Prostate gland (tissue), 2 donors: ENCODE results near the gene MAMLD1. TPM values are rescaled to one million over a fixed set of nuclear protein-coding genes. Genes with fewer than 3 reads are reported as not detected.

Experiments
- DNase-seq: peaks from one replicate; pipeline ENCODE4 v3.0.0-alpha.2; 2019; ENCODE audit warnings: low spot score
- H3K27ac ChIP-seq, 2 donors: fragments of 200-600 bp; sonication (generic); 2 replicates each; pipeline ENCODE4 v1.5.1; 2017 to 2019
- H3K27me3 ChIP-seq: fragments of 200-600 bp; sonication (generic); replicated peaks from 2 replicates; pipeline ENCODE4 v1.5.1; 2019; ENCODE audit not compliant: insufficient read depth
- H3K36me3 ChIP-seq, 2 donors: fragments of 200-600 bp; sonication (generic); 1 replicate in 1 of 2; 2 replicates in 1 of 2; pipeline versions ENCODE4 v1.5.1 to v1.8.1; 2017 to 2019
- H3K4me1 ChIP-seq: fragments of 200-600 bp; sonication (generic); replicated peaks from 2 replicates; pipeline ENCODE4 v1.5.1; 2019
- H3K4me3 ChIP-seq, 2 donors: fragments of 200-600 bp; sonication (generic); 2 replicates each; pipeline ENCODE4 v1.5.1; 2017 to 2019
- H3K9me3 ChIP-seq: fragments of 200-600 bp; sonication (generic); 2 replicates; pipeline ENCODE4 v1.5.1; 2017
- POLR2A ChIP-seq: fragments of 450-650 bp; IDR thresholded peaks from one replicate; pipeline ENCODE4 v1.6.1; 2016; ENCODE audit warnings: antibody characterized with exemption, mild to moderate bottlenecking
- POLR2AphosphoS5 ChIP-seq: sonication (generic); formaldehyde crosslinking; IDR thresholded peaks from one replicate; pipeline ENCODE4 v1.6.1; 2017; ENCODE audit warnings: antibody characterized with exemption
- WGBS: methylation state at CpG from one replicate; pipeline ENCODE4 v1.1.5; 2018; 5-methylcytosine and 5-hydroxymethylcytosine counted together
- intact Hi-C: fragments of 100-400 bp; cut with DNase I; formaldehyde crosslinking; loops from one replicate; pipeline ENCODE4 v1.14.2; 2022
- total RNA-seq, 2 donors: library from RNA; depleted of rRNA; stranded (reverse); fragments of >200 nt; gene quantifications; one replicate each; pipeline ENCODE4 v1.1.0, GENCODE V29; 2016
- TF ChIP-seq, protein P1 (sequence below), 4 experiments: fragments of 200-600 bp in 2 of 4; fragments of 450-650 bp in 2 of 4; sonication (generic) in 2 of 4; IDR thresholded peaks; 1 replicate in 3 of 4; 2 replicates in 1 of 4; pipeline ENCODE4 v1.5.1; 2016 to 2019; ENCODE audit warnings: antibody characterized with exemption in 4 of 4, mild to moderate bottlenecking in 2 of 4, moderate library complexity in 2 of 4

MAMLD1 gene
- total RNA-seq, 2 donors from 2014 or later, result 2.2 to 51.7 TPM

DNA sequence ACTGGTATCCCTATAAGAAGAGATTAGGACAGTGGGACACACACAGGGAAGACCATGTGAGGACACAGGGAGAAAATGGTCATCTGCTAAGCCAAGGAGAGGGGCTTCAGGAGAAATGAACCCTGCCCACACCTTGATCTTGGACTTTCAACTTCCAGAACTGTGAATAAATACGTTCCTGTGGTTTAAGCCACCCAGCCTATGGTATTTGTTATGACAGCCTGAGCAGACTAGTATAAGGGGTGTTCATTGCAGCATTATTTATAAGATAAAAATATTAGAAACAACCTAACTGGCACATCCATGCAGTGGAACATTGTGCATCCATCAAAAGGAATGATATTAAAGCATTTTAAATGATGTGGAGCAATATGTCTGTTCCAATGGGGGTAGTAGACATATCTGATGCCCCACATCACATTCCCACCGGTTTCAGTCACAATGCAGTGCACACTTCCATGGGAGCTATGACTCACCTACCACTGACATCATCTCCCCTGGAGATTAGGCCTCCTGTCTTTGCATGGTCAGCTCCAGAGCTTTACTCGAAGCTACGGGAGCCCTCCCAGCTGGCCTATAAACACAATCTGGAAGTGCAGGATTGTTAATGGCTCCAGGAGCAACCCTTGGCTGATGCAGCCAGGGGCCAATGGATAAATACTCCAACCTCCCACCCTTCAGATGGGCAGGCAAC lies 38.9 kb upstream of the MAMLD1 start:
- H3K4me1 ChIP-seq, result no peaks in the 10 kb centered on the region
- DNase-seq, result no peak
- intact Hi-C loops, result no loop called here
- no peak for TF ChIP-seq POLR2A
- H3K27ac ChIP-seq, result no peak overlapping the region
- 80% methylated on average over 2 of the region's 4 CpGs for WGBS
- H3K9me3 ChIP-seq, result no peaks in the 10 kb centered on the region
- no peak overlapping the region for H3K4me3 ChIP-seq
- no peaks in the 10 kb centered on the region for H3K27me3 ChIP-seq
- H3K36me3 ChIP-seq, result no peaks in the 10 kb centered on the region

DNA sequence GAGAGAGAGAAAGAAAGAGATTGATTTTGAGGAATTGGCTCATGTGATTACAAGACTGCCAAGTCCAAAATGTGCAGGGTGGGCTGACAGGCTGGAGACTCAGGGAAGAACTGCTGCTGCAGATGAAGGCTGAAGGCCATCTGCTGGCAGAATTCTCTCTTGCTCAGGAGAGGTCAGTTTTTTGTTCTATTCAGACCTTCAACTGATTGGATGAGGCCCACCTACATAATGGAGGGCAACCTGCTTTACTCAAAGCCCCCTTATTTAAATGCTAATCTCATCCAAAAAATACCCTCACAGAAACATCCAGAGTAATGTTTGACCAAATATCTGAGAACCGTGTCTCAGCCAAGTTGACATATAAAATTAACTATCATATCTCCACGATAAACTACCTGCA lies 38.2 kb upstream of the MAMLD1 start:
- Histone ChIP-seq H3K4me3 (no peak overlapping the region), H3K9me3 (no peaks in the 10 kb centered on the region), H3K4me1 (no peaks in the 10 kb centered on the region), H3K36me3 (no peaks in the 10 kb centered on the region), H3K27ac (no peak overlapping the region), H3K27me3 (no peaks in the 10 kb centered on the region)
- TF ChIP-seq POLR2A (no peak), POLR2AphosphoS5 (no peak)
- TF ChIP-seq, protein P1, sequence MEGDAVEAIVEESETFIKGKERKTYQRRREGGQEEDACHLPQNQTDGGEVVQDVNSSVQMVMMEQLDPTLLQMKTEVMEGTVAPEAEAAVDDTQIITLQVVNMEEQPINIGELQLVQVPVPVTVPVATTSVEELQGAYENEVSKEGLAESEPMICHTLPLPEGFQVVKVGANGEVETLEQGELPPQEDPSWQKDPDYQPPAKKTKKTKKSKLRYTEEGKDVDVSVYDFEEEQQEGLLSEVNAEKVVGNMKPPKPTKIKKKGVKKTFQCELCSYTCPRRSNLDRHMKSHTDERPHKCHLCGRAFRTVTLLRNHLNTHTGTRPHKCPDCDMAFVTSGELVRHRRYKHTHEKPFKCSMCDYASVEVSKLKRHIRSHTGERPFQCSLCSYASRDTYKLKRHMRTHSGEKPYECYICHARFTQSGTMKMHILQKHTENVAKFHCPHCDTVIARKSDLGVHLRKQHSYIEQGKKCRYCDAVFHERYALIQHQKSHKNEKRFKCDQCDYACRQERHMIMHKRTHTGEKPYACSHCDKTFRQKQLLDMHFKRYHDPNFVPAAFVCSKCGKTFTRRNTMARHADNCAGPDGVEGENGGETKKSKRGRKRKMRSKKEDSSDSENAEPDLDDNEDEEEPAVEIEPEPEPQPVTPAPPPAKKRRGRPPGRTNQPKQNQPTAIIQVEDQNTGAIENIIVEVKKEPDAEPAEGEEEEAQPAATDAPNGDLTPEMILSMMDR (IDR thresholded peaks at IDR 0.05), result no peak
- no peak for DNase-seq
- 79% methylated on average over 2 of the region's 2 CpGs for WGBS
- intact Hi-C loops, result no loop called here

- no peaks in the 10 kb centered on the region for H3K27me3 ChIP-seq
- H3K9me3 ChIP-seq, result no peaks in the 10 kb centered on the region
- no peak overlapping the region for H3K4me3 ChIP-seq
- intact Hi-C loops, result no loop called here
- WGBS, result 39% methylated on average over 5 of the region's 7 CpGs
- H3K36me3 ChIP-seq, result no peaks in the 10 kb centered on the region
- no peak overlapping the region for H3K27ac ChIP-seq
- DNase-seq, result no peak
- TF ChIP-seq, protein P1 (IDR thresholded peaks at IDR 0.05), result no peak
- TF ChIP-seq POLR2AphosphoS5, result no peak
- TF ChIP-seq POLR2A, result no peak
- no peaks in the 10 kb centered on the region for H3K4me1 ChIP-seq
Measured at GRCh38 chrX:150326541-150327247, 36.4 kb upstream of the MAMLD1 start.

DNA sequence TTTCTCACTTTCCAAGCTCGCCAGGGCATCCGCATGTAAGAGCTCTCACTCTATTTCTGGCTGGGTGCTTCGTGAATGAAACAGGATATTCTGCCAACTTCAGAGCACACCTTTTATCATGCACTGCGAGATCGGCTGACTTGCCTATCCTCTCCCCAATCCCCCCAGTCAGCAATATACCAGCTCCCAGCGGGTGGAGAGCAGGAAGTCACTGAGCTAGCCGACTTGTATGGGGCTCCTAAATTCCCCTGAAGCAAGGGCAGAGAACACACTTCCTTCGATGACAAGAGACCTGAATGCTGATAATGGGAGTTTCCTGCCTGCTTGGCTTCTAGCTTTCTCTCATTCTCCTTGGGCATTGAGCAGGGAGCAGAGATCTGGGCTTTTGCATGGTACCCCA lies 33.8 kb upstream of the MAMLD1 start:
- Histone ChIP-seq H3K27me3 (no peaks in the 10 kb centered on the region), H3K4me3 (no peak overlapping the region), H3K36me3 (no peaks in the 10 kb centered on the region), H3K9me3 (no peaks in the 10 kb centered on the region), H3K4me1 (no peaks in the 10 kb centered on the region), H3K27ac (no peak overlapping the region)
- TF ChIP-seq POLR2AphosphoS5, result no peak
- no peak for TF ChIP-seq POLR2A
- TF ChIP-seq, protein P1 (IDR thresholded peaks at IDR 0.05), result no peak
- DNase-seq, result no peak
- intact Hi-C loops, result no loop called here
- 36% methylated on average over 8 of the region's 8 CpGs for WGBS

DNA sequence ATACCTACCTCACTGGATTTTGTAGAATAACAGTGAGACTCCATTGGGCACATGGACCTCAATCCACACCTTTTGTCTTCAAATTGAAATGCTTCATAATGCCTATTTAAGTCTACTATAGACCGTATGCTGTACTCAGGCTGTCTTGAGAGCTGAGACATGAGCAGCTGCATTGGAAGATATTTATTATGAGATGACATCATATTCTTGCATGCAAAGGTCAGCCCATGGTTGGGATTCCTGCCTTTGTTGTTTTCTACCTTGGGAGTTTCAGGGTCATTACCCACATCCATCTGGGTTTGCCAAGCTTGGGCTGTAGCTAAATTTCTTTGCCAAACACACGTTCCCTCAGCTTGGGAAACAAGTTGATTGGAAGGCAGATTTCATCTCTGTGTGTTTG lies 33.2 kb upstream of the MAMLD1 start:
- intact Hi-C loops, result no loop called here
- DNase-seq, result no peak

More for the DNA sequence above, 33.2 kb upstream of the MAMLD1 start:
- Histone ChIP-seq H3K36me3 (no peaks in the 10 kb centered on the region), H3K9me3 (no peaks in the 10 kb centered on the region), H3K27ac (no peak overlapping the region), H3K4me1 (no peaks in the 10 kb centered on the region), H3K4me3 (no peak overlapping the region), H3K27me3 (no peaks in the 10 kb centered on the region)
- WGBS, result 75% methylated on average over 2 of the region's 2 CpGs
- TF ChIP-seq, protein P1 (IDR thresholded peaks at IDR 0.05), result no peak
- TF ChIP-seq POLR2AphosphoS5 (no peak), POLR2A (no peak)
